Calu3 (cell line): Measurements from ENCODE around the gene LAMTOR2. TPM values are rescaled to one million over a fixed set of nuclear protein-coding genes. Genes with fewer than 3 reads are reported as not detected.
A peak's percentile ranks its signal among the peaks of the same experiment; 100 is the strongest.

ENCODE experiments used
- BruUV-seq: library from RNA; stranded (reverse); fragments of 400-500 nt; replicated peaks from 2 replicates; lab custom pipeline; 2021; lab: Mats Ljungman, UMichigan
- CTCF ChIA-PET: fragments of 300-600 bp; sonication (Branson Sonifier 250); formaldehyde crosslinking; loops from one replicate; lab custom pipeline; 2022; ENCODE audit warnings: antibody characterized with exemption; lab: Charles Lee
- DNase-seq: peaks from one replicate; pipeline ENCODE4 v3.0.0; 2022
- H3K27ac Mint-ChIP-seq: one replicate; pipeline ENCODE4 v1.8.0; 2022; ENCODE audit warnings: mixed read lengths; ENCODE audit not compliant: unreplicated experiment
- H3K27me3 Mint-ChIP-seq: one replicate; pipeline ENCODE4 v1.8.0; 2022; ENCODE audit warnings: mixed read lengths; ENCODE audit not compliant: unreplicated experiment
- H3K36me3 Mint-ChIP-seq: one replicate; pipeline ENCODE4 v1.8.0; 2022; ENCODE audit warnings: mild to moderate bottlenecking, moderate library complexity, mixed read lengths; ENCODE audit not compliant: insufficient read depth, unreplicated experiment
- H3K4me1 Mint-ChIP-seq: one replicate; pipeline ENCODE4 v1.8.0; 2022; ENCODE audit warnings: mild to moderate bottlenecking, low read depth, mixed read lengths; ENCODE audit not compliant: unreplicated experiment
- H3K4me3 Mint-ChIP-seq: one replicate; pipeline ENCODE4 v1.8.0; 2022; ENCODE audit warnings: mild to moderate bottlenecking, low read depth, moderate library complexity, mixed read lengths; ENCODE audit not compliant: unreplicated experiment
- H3K9me3 Mint-ChIP-seq: one replicate; pipeline ENCODE4 v1.8.0; 2022; ENCODE audit warnings: low read depth, mixed read lengths; ENCODE audit not compliant: unreplicated experiment
- CTCF ChIP-seq: fragments of 200-600 bp; IDR thresholded peaks from one replicate; pipeline ENCODE4 v1.8.0; 2022; ENCODE audit warnings: antibody characterized with exemption; ENCODE audit not compliant: unreplicated experiment
- intact Hi-C: fragments of 100-400 bp; cut with micrococcal nuclease; formaldehyde crosslinking; loops from one replicate; pipeline ENCODE4 v1.10.0; 2022; ENCODE audit not compliant: unreplicated experiment
- total RNA-seq: library from RNA; stranded (reverse); gene quantifications from 2 replicates; pipeline ENCODE4 v1.2.3, GENCODE V29; 2022

LAMTOR2 gene
- total RNA-seq, 1 experiment from 2014 or later: 69.8 TPM

GRCh38 chr1:156098784-156099183 lies 44.2 kb downstream of the LAMTOR2 start:
- H3K4me1 Mint-ChIP-seq: peaks cover 75% of the 10 kb centered on the region
- no TSS peak for BruUV-seq
- intact Hi-C loops: no loop called here

GRCh38 chr1:156099282-156099681 lies 44.7 kb downstream of the LAMTOR2 start:
- no peak for TF ChIP-seq CTCF
- BruUV-seq: no TSS peak
- Mint-ChIP-seq H3K4me3 (no peak overlapping the region), H3K4me1 (peaks cover 76% of the 10 kb centered on the region), H3K27ac (no peak overlapping the region), H3K27me3 (no peaks in the 10 kb centered on the region), H3K9me3 (no peaks in the 10 kb centered on the region), H3K36me3 (peaks cover 29% of the 10 kb centered on the region)
- intact Hi-C loops: no loop called here
- CTCF ChIA-PET: interaction anchor here (19.9 kb wide), 1 partner anchor 28 kb away, joined by 356 read pairs; no protein-coding TSS in a partner anchor
- DNase-seq: no peak

More at GRCh38 chr1:156098784-156099183, 44.2 kb downstream of the LAMTOR2 start:
- CTCF ChIA-PET: interaction anchor here (19.9 kb wide), 1 partner anchor 29 kb away, joined by 356 read pairs; no protein-coding TSS in a partner anchor
- no peaks in the 10 kb centered on the region for H3K27me3 Mint-ChIP-seq
- no peak for DNase-seq
- no peak for TF ChIP-seq CTCF
- H3K4me3 Mint-ChIP-seq: no peak overlapping the region
- no peak overlapping the region for H3K27ac Mint-ChIP-seq
- no peaks in the 10 kb centered on the region for H3K9me3 Mint-ChIP-seq
- peaks cover 24% of the 10 kb centered on the region for H3K36me3 Mint-ChIP-seq

GRCh38 chr1:156100205-156100995 lies 45.8 kb downstream of the LAMTOR2 start:
- Mint-ChIP-seq H3K4me3 (peak overlapping the region; percentile 0), H3K36me3 (peaks cover 34% of the 10 kb centered on the region), H3K4me1 (peaks cover 82% of the 10 kb centered on the region), H3K27me3 (no peaks in the 10 kb centered on the region), H3K27ac (peak overlapping the region; percentile 3), H3K9me3 (no peaks in the 10 kb centered on the region)
- no peak for TF ChIP-seq CTCF
- CTCF ChIA-PET: interaction anchor here (1.0 to 19.9 kb wide), 2 partner anchors 21 to 27 kb away, joined by 3 to 356 read pairs; no protein-coding TSS in a partner anchor
- BruUV-seq: no TSS peak
- no peak for DNase-seq
- intact Hi-C loops: no loop called here

- no peak overlapping the region for H3K4me3 Mint-ChIP-seq
- CTCF ChIA-PET: interaction anchor here (1.1 to 19.9 kb wide), 2 partner anchors 26 to 52 kb away, joined by 3 to 356 read pairs; partner anchors contain the start of gene SEMA4A
Observed at GRCh38 chr1:156101880-156102279, 47.3 kb downstream of the LAMTOR2 start.

More at GRCh38 chr1:156101880-156102279, 47.3 kb downstream of the LAMTOR2 start:
- TF ChIP-seq CTCF: no peak
- DNase-seq: no peak
- H3K36me3 Mint-ChIP-seq: peaks cover 37% of the 10 kb centered on the region
- no peaks in the 10 kb centered on the region for H3K9me3 Mint-ChIP-seq
- peaks cover 77% of the 10 kb centered on the region for H3K4me1 Mint-ChIP-seq
- intact Hi-C loops: no loop called here
- no peaks in the 10 kb centered on the region for H3K27me3 Mint-ChIP-seq
- no TSS peak for BruUV-seq
- no peak overlapping the region for H3K27ac Mint-ChIP-seq
